K562 (cell line): Measurements from ENCODE around the gene DEPDC4. TPM values are rescaled to one million over a fixed set of nuclear protein-coding genes. Genes with fewer than 3 reads are reported as not detected.
A peak's percentile ranks its signal among the peaks of the same experiment; 100 is the strongest.

Source experiments
- ATAC-seq: fragments of 200-7000 bp; cut with Tn5 transposase; 3 replicates; pipeline ENCODE4 v1.9.1; 2020; ENCODE audit warnings: moderate library complexity
- BruUV-seq: library from RNA; stranded (reverse); fragments of 400-500 nt; replicated peaks from 2 replicates; lab custom pipeline; 2021; lab: Mats Ljungman, UMichigan
- CTCF ChIA-PET: fragments of 300-600 bp; formaldehyde crosslinking; extraction: SDS; loops from one replicate; lab custom pipeline; 2021; ENCODE audit warnings: low intra/inter-chr PET ratio; lab: Yijun Ruan, JAX
- POLR2A ChIA-PET: fragments of 300-600, 350-650 bp; sonication (Branson Sonifier 250); formaldehyde crosslinking; extraction: SDS; loops from one replicate; lab custom pipeline; 2021; ENCODE audit warnings: antibody characterized with exemption, inconsistent platforms; lab: Yijun Ruan, JAX
- DNase-seq, 4 experiments: peaks; one replicate each; pipeline versions ENCODE4 v3.0.0 to v3.0.0-alpha.2; 2011 to 2018; ENCODE audit warnings: low spot score in 3 of 4, mixed read lengths in 3 of 4; ENCODE audit errors: extremely low read depth in 1 of 4
- FAIRE-seq: peaks from 2 replicates; lab custom pipeline; 2011; peaks lifted over from hg19 to GRCh38; lab: Jason Lieb, UNC
- H2AFZ ChIP-seq: 2 replicates; pipeline ENCODE4 v1.6.0; 2011; ENCODE audit warnings: low read depth, low read length, control low read depth, inconsistent platforms
- H3K27ac ChIP-seq: fragments of 200-600 bp; 3 replicates; pipeline ENCODE4 v1.8.0; 2011; ENCODE audit warnings: low read depth, mild to moderate bottlenecking, control low read depth, inconsistent platforms, low read length, moderate library complexity, mixed read lengths; ENCODE audit errors: extremely low read depth
- H3K27me3 ChIP-seq, 2 experiments: fragments of 300-600 bp in 1 of 2; 2 replicates in 1 of 2; 3 replicates in 1 of 2; pipeline versions ENCODE4 v1.6.0 to v1.8.0; 2011; ENCODE audit warnings: inconsistent platforms in 2 of 2, low read length in 2 of 2, mild to moderate bottlenecking in 1 of 2, mixed read lengths in 1 of 2, moderate library complexity in 1 of 2; ENCODE audit not compliant: control insufficient read depth in 2 of 2, insufficient read depth in 2 of 2
- H3K36me3 ChIP-seq: fragments of 300-600 bp; 3 replicates; pipeline ENCODE4 v1.8.0; 2011; ENCODE audit warnings: mild to moderate bottlenecking, low read length, inconsistent platforms; ENCODE audit not compliant: control insufficient read depth, insufficient read depth
- H3K4me1 ChIP-seq, 2 experiments: fragments of 200-600 bp in 1 of 2; replicated peaks in 1 of 2; 2 replicates in 1 of 2; 3 replicates in 1 of 2; pipeline versions ENCODE4 v1.5.1 to v1.8.0; 2011; ENCODE audit warnings: inconsistent platforms in 2 of 2, low read length in 2 of 2, mild to moderate bottlenecking in 1 of 2, mixed read lengths in 1 of 2, moderate library complexity in 1 of 2; ENCODE audit not compliant: control insufficient read depth in 2 of 2, insufficient read depth in 2 of 2
- H3K4me2 ChIP-seq: 2 replicates; pipeline ENCODE4 v1.6.1; 2011; ENCODE audit warnings: low read length, control low read depth, inconsistent platforms, mixed read lengths; ENCODE audit not compliant: insufficient read depth
- H3K4me3 ChIP-seq: fragments of 200-600 bp; sonication (generic), shearing (Covaris generic); 2 replicates; pipeline ENCODE4 v1.5.1; 2016; ENCODE audit warnings: control low read depth, inconsistent platforms
- H3K79me2 ChIP-seq: fragments of 200-600 bp; 3 replicates; pipeline ENCODE4 v1.8.0; 2011; ENCODE audit warnings: low read length, inconsistent platforms; ENCODE audit not compliant: control insufficient read depth, insufficient read depth
- H3K9ac ChIP-seq, 2 experiments: 2 replicates each; pipeline versions ENCODE4 v1.6.0 to v1.6.1; 2011; ENCODE audit warnings: low read depth in 2 of 2, low read length in 2 of 2, control low read depth in 1 of 2, inconsistent platforms in 1 of 2, mild to moderate bottlenecking in 1 of 2, mixed read lengths in 1 of 2; ENCODE audit not compliant: insufficient read depth in 1 of 2
- H3K9me1 ChIP-seq: one replicate; pipeline ENCODE4 v1.6.0; 2011; ENCODE audit warnings: inconsistent platforms, mild to moderate bottlenecking, low read length, moderate library complexity; ENCODE audit not compliant: control insufficient read depth, insufficient read depth
- H3K9me3 ChIP-seq: replicated peaks from 2 replicates; pipeline ENCODE4 v1.5.1; 2011; ENCODE audit warnings: low read depth, low read length, inconsistent platforms; ENCODE audit not compliant: control insufficient read depth, insufficient read depth
- H4K20me1 ChIP-seq: replicated peaks from 2 replicates; pipeline ENCODE4 v1.6.1; 2011; ENCODE audit warnings: low read length, inconsistent platforms, mixed read lengths; ENCODE audit not compliant: control insufficient read depth, insufficient read depth
- E4F1 ChIP-seq: fragments of 250-450 bp; sonication (Bioruptor Pico); IDR thresholded peaks from 2 replicates; pipeline ENCODE4 v1.5.0; 2021; ENCODE audit warnings: mild to moderate bottlenecking, borderline replicate concordance
- EP300 ChIP-seq: IDR thresholded peaks from 2 replicates; pipeline ENCODE4 v1.6.1; 2012; ENCODE audit warnings: low read length, improper control_type of control experiment
- EP400 ChIP-seq: fragments of 450-650 bp; IDR thresholded peaks from 2 replicates; pipeline ENCODE4 v1.6.1; 2017; ENCODE audit warnings: antibody characterized with exemption, mild to moderate bottlenecking, moderate library complexity
- HDAC2 ChIP-seq: fragments of 450-650 bp; IDR thresholded peaks from 2 replicates; pipeline ENCODE4 v1.6.1; 2016; ENCODE audit warnings: mild to moderate bottlenecking
- NR2F6 ChIP-seq: fragments of 450-650 bp; formaldehyde crosslinking; IDR thresholded peaks from 2 replicates; pipeline ENCODE4 v1.4.0; 2020; ENCODE audit warnings: mild to moderate bottlenecking
- POLR2G ChIP-seq: fragments of 200-400 bp; formaldehyde crosslinking; IDR thresholded peaks from 2 replicates; pipeline ENCODE4 v1.6.1; 2017; ENCODE audit warnings: low read depth, mild to moderate bottlenecking, antibody characterized with exemption, low read length, moderate library complexity
- STAG1 ChIP-seq: sonication (generic); formaldehyde crosslinking; IDR thresholded peaks from 2 replicates; pipeline ENCODE4 v1.5.0; 2020; ENCODE audit warnings: missing genetic modification reagents, borderline replicate concordance
- TGIF2 ChIP-seq: sonication (generic); formaldehyde crosslinking; IDR thresholded peaks from 2 replicates; pipeline ENCODE4 v1.8.1; 2022; ENCODE audit warnings: mild to moderate bottlenecking, missing genetic modification reagents, moderate library complexity
- WGBS: fragments of 100-300 bp; shearing (Covaris generic); methylation state at CpG from one replicate; pipeline ENCODE4 v1.1.6; 2016; ENCODE audit warnings: low coverage, mixed read lengths; ENCODE audit not compliant: insufficient coverage; ENCODE audit errors: missing lambda C conversion rate; 5-methylcytosine and 5-hydroxymethylcytosine counted together
- in situ Hi-C: fragments of 300-500 bp; cut with MboI; formaldehyde crosslinking; loops from 4 replicates; pipeline ENCODE4 v1.15.0; 2018; ENCODE audit warnings: inconsistent platforms, mixed read lengths
- intact Hi-C: fragments of 100-400 bp; cut with micrococcal nuclease; formaldehyde crosslinking; loops from 2 replicates; pipeline ENCODE4 v1.14.2; 2022
- polyA plus RNA-seq, 8 experiments: library from polyadenylated mRNA; depleted of rRNA in 4 of 8; stranded (reverse) in 5 of 8; unstranded in 3 of 8; fragments of >200 nt; fragmentation: Nextera tagmentation in 2 of 8; fragmentation: Illumina TruSeq in 1 of 8; extraction: Ambion mirVana in 2 of 8; extraction: Trizol in 1 of 8; gene quantifications; 2 replicates each; pipeline versions ENCODE4 v1.2.1 to v1.2.3, GENCODE V29; 2011 to 2014; ENCODE audit warnings: inconsistent platforms in 1 of 8, missing spikeins in 1 of 8
- total RNA-seq, 7 experiments: library from RNA; depleted of rRNA in 6 of 7; stranded (reverse); fragments of >200 nt in 6 of 7; fragmentation: Illumina TruSeq in 2 of 7; extraction: Trizol in 2 of 7; gene quantifications; 2 replicates each; pipeline versions ENCODE4 v1.2.1 to v1.2.3, GENCODE V29; 2011 to 2021; ENCODE audit warnings: low replicate concordance in 1 of 7

Gene DEPDC4
- total and polyA plus RNA-seq, 9 of the 15 experiments (the other 6 are each of a cell fraction or from before 2014, with no cell fraction given): 3.6 to 13.2 (median 7.4) TPM

GRCh38 chr12:100200463-100201181 lies 66.3 kb downstream of the DEPDC4 start, which contains the start of gene ACTR6:
Gene ACTR6 (plus strand): TSS chr12:100200815. CDS start chr12:100200852, 37 bp downstream.
- ChIA-PET POLR2A (interaction anchor here (0.5 to 1.6 kb wide), 8 partner anchors 9 to 1785 kb away, joined by 3 to 9 read pairs (median 4); no protein-coding TSS in a partner anchor), CTCF (interaction anchor here (0.6 kb wide), 1 partner anchor 59 kb away, joined by 3 read pairs; no protein-coding TSS in a partner anchor)
- ATAC-seq: peak; percentile 87
- H3K4me3 ChIP-seq: peak within 1 kb of the TSS; percentile 73
- H3K36me3 ChIP-seq: peaks cover 11% of the 10 kb centered on the region; the same call in 1 of the 3 replicates
- no peaks in the 10 kb centered on the region for H3K9me1 ChIP-seq
- in situ Hi-C loops: no loop called here
- peak within 1 kb of the TSS; percentile 79 for H3K27ac ChIP-seq
- peak within 1 kb of the TSS; percentile 95 for H3K4me2 ChIP-seq
- H3K9me3 ChIP-seq: no peaks in the 10 kb centered on the region
- peak within 1 kb of the TSS; percentile 92 for H2AFZ ChIP-seq
- H4K20me1 ChIP-seq: no peaks in the 10 kb centered on the region
- peaks cover 2 to 29% of the 10 kb centered on the region in 2 experiments; a peak in 3 of 5 replicates for H3K4me1 ChIP-seq
- H3K79me2 ChIP-seq: peaks cover 53% of the 10 kb centered on the region
- intact Hi-C loops: loop anchor here (2.0 to 5.0 kb wide), 3 partner anchors 38 to 67 kb away; partner anchors contain the start of genes BLTP3B, DEPDC4 and SCYL2
- H3K9ac ChIP-seq: peak within 1 kb of the TSS; percentile 81 to 95
- peak; percentile 94 for FAIRE-seq
- no peaks in the 10 kb centered on the region for H3K27me3 ChIP-seq
- DNase-seq: peak; percentile 88 to 97 (median 90)
- WGBS: 1% methylated on average over 38 of the region's 38 CpGs
- BruUV-seq: TSS peak; percentile 89
- no peak for TF ChIP-seq E4F1 (CRISPR knock-in tag)
- no peak for TF ChIP-seq TGIF2 (CRISPR knock-in tag)
- TF ChIP-seq EP300: peak; percentile 52
- peak; percentile 50 for TF ChIP-seq POLR2G
- TF ChIP-seq EP400: peak; percentile 66
- no peak for TF ChIP-seq STAG1 (CRISPR knock-in tag)
- TF ChIP-seq HDAC2: peak; percentile 85; the same call in 1 of the 2 replicates
- no peak for TF ChIP-seq NR2F6 (CRISPR knock-in tag)
